PC-9 (cell line): ENCODE data around the gene CNKSR3. TPM values are rescaled to one million over a fixed set of nuclear protein-coding genes. Genes with fewer than 3 reads are reported as not detected.
A peak's percentile ranks its signal among the peaks of the same experiment; 100 is the strongest.

Experiments used
- BruUV-seq: library from RNA; stranded (reverse); fragments of 400-500 nt; replicated peaks from 2 replicates; lab custom pipeline; 2021; lab: Mats Ljungman, UMichigan
- CTCF ChIA-PET: fragments of 300-600 bp; sonication (Branson Sonifier 250); formaldehyde crosslinking; loops from one replicate; lab custom pipeline; 2022; ENCODE audit warnings: antibody characterized with exemption; lab: Charles Lee
- POLR2A ChIA-PET: fragments of 300-600 bp; sonication (Branson Sonifier 250); formaldehyde crosslinking; loops from one replicate; lab custom pipeline; 2022; ENCODE audit warnings: antibody characterized with exemption; ENCODE audit not compliant: unreplicated experiment; lab: Charles Lee
- DNase-seq, 2 experiments: peaks; one replicate each; pipeline versions ENCODE4 v3.0.0 to v3.0.0-alpha.2; 2015 to 2022; ENCODE audit warnings: mixed read lengths in 1 of 2
- H2AFZ ChIP-seq: fragments of 200-600 bp; sonication (generic); 2 replicates; pipeline ENCODE4 v1.8.1; 2017; ENCODE audit warnings: antibody characterized with exemption
- H3F3A ChIP-seq: fragments of 200-600 bp; sonication (generic); 2 replicates; pipeline ENCODE4 v1.8.1; 2017; ENCODE audit warnings: antibody characterized with exemption, mild to moderate bottlenecking, low read depth; ENCODE audit not compliant: insufficient read depth
- H3K27ac ChIP-seq: fragments of 200-600 bp; sonication (generic); 2 replicates; pipeline ENCODE4 v1.6.1; 2016; ENCODE audit warnings: mixed run types
- H3K27me3 ChIP-seq: fragments of 200-600 bp; sonication (generic); 2 replicates; pipeline ENCODE4 v1.6.1; 2016; ENCODE audit warnings: low read depth, mixed run types; ENCODE audit not compliant: insufficient read depth
- H3K36me3 ChIP-seq: fragments of 200-600 bp; sonication (generic); 2 replicates; pipeline ENCODE4 v1.6.1; 2016; ENCODE audit warnings: low read depth, mixed run types
- H3K4me1 ChIP-seq: fragments of 200-600 bp; sonication (generic); replicated peaks from 2 replicates; pipeline ENCODE4 v1.6.1; 2016; ENCODE audit warnings: mixed run types; ENCODE audit not compliant: insufficient read depth
- H3K4me2 ChIP-seq: fragments of 200-600 bp; sonication (generic); 2 replicates; pipeline ENCODE4 v1.6.1; 2017; ENCODE audit warnings: mixed run types
- H3K4me3 ChIP-seq: fragments of 200-600 bp; sonication (generic); 2 replicates; pipeline ENCODE4 v1.6.1; 2016; ENCODE audit warnings: mixed run types
- H3K79me2 ChIP-seq: fragments of 200-600 bp; sonication (generic); 2 replicates; pipeline ENCODE4 v1.6.1; 2017; ENCODE audit warnings: low read depth, mixed run types
- H3K9me2 ChIP-seq: fragments of 200-600 bp; sonication (generic); 2 replicates; pipeline ENCODE4 v1.8.1; 2017; ENCODE audit warnings: mild to moderate bottlenecking; ENCODE audit not compliant: insufficient read depth
- H3K9me3 ChIP-seq: fragments of 200-600 bp; sonication (generic); 2 replicates; pipeline ENCODE4 v1.8.1; 2016; ENCODE audit warnings: low read depth; ENCODE audit not compliant: insufficient read depth
- H4K20me1 ChIP-seq: fragments of 200-600 bp; sonication (generic); 2 replicates; pipeline ENCODE4 v1.8.1; 2017; ENCODE audit not compliant: insufficient read depth
- EZH2 ChIP-seq: fragments of 200-600 bp; sonication (generic); IDR thresholded peaks from 2 replicates; pipeline ENCODE4 v1.8.0; 2017; ENCODE audit warnings: antibody characterized with exemption, low read depth
- intact Hi-C: fragments of 100-400 bp; cut with micrococcal nuclease; formaldehyde crosslinking; loops from one replicate; pipeline ENCODE4 v1.10.0; 2022; ENCODE audit not compliant: unreplicated experiment
- total RNA-seq: library from RNA; stranded (reverse); gene quantifications from 2 replicates; pipeline ENCODE4 v1.2.3, GENCODE V29; 2021
- TF ChIP-seq, protein P1 (sequence below): fragments of 200-600 bp; sonication (generic); conservative IDR thresholded peaks from 2 replicates; pipeline ENCODE4 v1.6.1; 2017; ENCODE audit warnings: mixed run types, antibody characterized with exemption, mild to moderate bottlenecking, moderate library complexity

Gene CNKSR3
- total RNA-seq, 1 experiment from 2014 or later, result 4.7 TPM

GRCh38 chr6:154373971-154374370 lies 136.5 kb downstream of the CNKSR3 start:
- H4K20me1 ChIP-seq, result no peaks in the 10 kb centered on the region
- intact Hi-C loops, result loop anchor here (10.0 kb wide), 2 partner anchors 219 to 589 kb away; no protein-coding TSS in a partner anchor
- no peak overlapping the region for H3K4me2 ChIP-seq
- H3K36me3 ChIP-seq, result no peaks in the 10 kb centered on the region
- no peak for DNase-seq
- ChIA-PET CTCF (no interaction called here), POLR2A (no interaction called here)
- TF ChIP-seq, protein P1, sequence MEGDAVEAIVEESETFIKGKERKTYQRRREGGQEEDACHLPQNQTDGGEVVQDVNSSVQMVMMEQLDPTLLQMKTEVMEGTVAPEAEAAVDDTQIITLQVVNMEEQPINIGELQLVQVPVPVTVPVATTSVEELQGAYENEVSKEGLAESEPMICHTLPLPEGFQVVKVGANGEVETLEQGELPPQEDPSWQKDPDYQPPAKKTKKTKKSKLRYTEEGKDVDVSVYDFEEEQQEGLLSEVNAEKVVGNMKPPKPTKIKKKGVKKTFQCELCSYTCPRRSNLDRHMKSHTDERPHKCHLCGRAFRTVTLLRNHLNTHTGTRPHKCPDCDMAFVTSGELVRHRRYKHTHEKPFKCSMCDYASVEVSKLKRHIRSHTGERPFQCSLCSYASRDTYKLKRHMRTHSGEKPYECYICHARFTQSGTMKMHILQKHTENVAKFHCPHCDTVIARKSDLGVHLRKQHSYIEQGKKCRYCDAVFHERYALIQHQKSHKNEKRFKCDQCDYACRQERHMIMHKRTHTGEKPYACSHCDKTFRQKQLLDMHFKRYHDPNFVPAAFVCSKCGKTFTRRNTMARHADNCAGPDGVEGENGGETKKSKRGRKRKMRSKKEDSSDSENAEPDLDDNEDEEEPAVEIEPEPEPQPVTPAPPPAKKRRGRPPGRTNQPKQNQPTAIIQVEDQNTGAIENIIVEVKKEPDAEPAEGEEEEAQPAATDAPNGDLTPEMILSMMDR, result no peak
- TF ChIP-seq EZH2, result no peak
- H3K4me1 ChIP-seq, result peaks cover under 1% of the 10 kb centered on the region; the same call in 1 of the 2 replicates
- BruUV-seq, result no TSS peak
- H3K4me3 ChIP-seq, result no peak overlapping the region
- no peaks in the 10 kb centered on the region for H3K9me2 ChIP-seq
- no peaks in the 10 kb centered on the region for H3F3A ChIP-seq
- H3K27ac ChIP-seq, result no peak overlapping the region
- no peak overlapping the region for H2AFZ ChIP-seq
- H3K27me3 ChIP-seq, result no peaks in the 10 kb centered on the region
- H3K9me3 ChIP-seq, result no peaks in the 10 kb centered on the region
- no peaks in the 10 kb centered on the region for H3K79me2 ChIP-seq

DNA sequence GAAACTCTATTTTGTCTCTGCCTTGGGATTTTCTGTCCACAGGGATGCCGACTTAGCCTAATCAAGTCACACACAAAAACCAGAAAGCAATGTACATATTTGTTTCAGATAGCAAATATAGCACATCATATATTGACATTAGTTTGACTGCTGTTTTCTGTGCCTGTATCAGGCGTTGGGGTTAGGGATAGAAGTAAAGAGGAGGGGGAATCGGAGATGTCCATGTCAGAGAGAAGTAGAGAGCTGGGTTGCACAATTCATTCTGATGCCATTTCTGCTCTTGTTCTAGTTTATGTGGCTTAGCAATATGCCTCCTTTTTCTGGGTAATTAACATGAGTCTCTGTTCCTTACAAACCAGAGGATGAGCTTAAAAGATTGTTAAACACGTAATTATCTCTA lies 139.2 kb downstream of the CNKSR3 start:
- H3K36me3 ChIP-seq, result no peaks in the 10 kb centered on the region
- no peaks in the 10 kb centered on the region for H3K79me2 ChIP-seq
- no peak for TF ChIP-seq EZH2
- TF ChIP-seq, protein P1, result no peak
- intact Hi-C loops, result loop anchor here (10.0 kb wide), 2 partner anchors 216 to 586 kb away; no protein-coding TSS in a partner anchor
- H2AFZ ChIP-seq, result no peak overlapping the region
- POLR2A ChIA-PET, result interaction anchor here (0.7 kb wide), 1 partner anchor 1374 kb away, joined by 3 read pairs; no protein-coding TSS in a partner anchor
- no peaks in the 10 kb centered on the region for H3K9me2 ChIP-seq
- H3K4me2 ChIP-seq, result no peak overlapping the region
- BruUV-seq, result no TSS peak
- no peak overlapping the region for H3K4me3 ChIP-seq
- no peaks in the 10 kb centered on the region for H3K9me3 ChIP-seq
- H4K20me1 ChIP-seq, result no peaks in the 10 kb centered on the region
- no peak for DNase-seq
- H3K27me3 ChIP-seq, result no peaks in the 10 kb centered on the region
- H3K4me1 ChIP-seq, result peaks cover 12% of the 10 kb centered on the region
- H3K27ac ChIP-seq, result no peak overlapping the region
- peaks cover 9% of the 10 kb centered on the region; the same call in 1 of the 2 replicates for H3F3A ChIP-seq
- CTCF ChIA-PET, result interaction anchor here (0.6 kb wide), 1 partner anchor 40 kb away, joined by 14 read pairs; no protein-coding TSS in a partner anchor

- Histone ChIP-seq H3K27me3 (no peaks in the 10 kb centered on the region), H3K9me3 (no peaks in the 10 kb centered on the region), H3K9me2 (no peaks in the 10 kb centered on the region), H4K20me1 (no peaks in the 10 kb centered on the region), H3K36me3 (no peaks in the 10 kb centered on the region), H3K4me3 (no peak overlapping the region), H3K27ac (no peak overlapping the region), H3F3A (peaks cover 9% of the 10 kb centered on the region; the same call in 1 of the 2 replicates), H3K79me2 (no peaks in the 10 kb centered on the region), H3K4me1 (peaks cover 12% of the 10 kb centered on the region), H2AFZ (no peak overlapping the region), H3K4me2 (no peak overlapping the region)
- no peak for DNase-seq
- no TSS peak for BruUV-seq
- intact Hi-C loops, result loop anchor here (10.0 kb wide), 2 partner anchors 216 to 586 kb away; no protein-coding TSS in a partner anchor
- ChIA-PET CTCF (interaction anchor here (0.6 to 0.7 kb wide), 3 partner anchors 16 to 200 kb away, joined by 3 to 14 read pairs (median 3); no protein-coding TSS in a partner anchor), POLR2A (no interaction called here)
- TF ChIP-seq EZH2, result no peak
- TF ChIP-seq, protein P1, result peak; percentile 44; the same call in 1 of the 2 replicates
Measured at GRCh38 chr6:154370545-154370944, 139.9 kb downstream of the CNKSR3 start.
